A673 (cell line): ENCODE measurements around the gene APOL2. TPM values are rescaled to one million over a fixed set of nuclear protein-coding genes. Genes with fewer than 3 reads are reported as not detected.
A peak's percentile ranks its signal among the peaks of the same experiment; 100 is the strongest.

Experiments
- Bru-seq: library from RNA; stranded (reverse); fragments of 400-500 nt; gene quantifications from one replicate; lab custom pipeline; 2021; lab: Mats Ljungman, UMichigan
- BruChase-seq, 2 experiments: library from RNA; stranded (reverse); fragments of 400-500 nt; gene quantifications; one replicate each; lab custom pipeline; 2021; lab: Mats Ljungman, UMichigan
- BruUV-seq: library from RNA; stranded (reverse); fragments of 400-500 nt; replicated peaks from 2 replicates; lab custom pipeline; 2021; lab: Mats Ljungman, UMichigan
- CTCF ChIA-PET: fragments of 300-600 bp; sonication (Branson Sonifier 250); formaldehyde crosslinking; loops from one replicate; lab custom pipeline; 2022; ENCODE audit warnings: antibody characterized with exemption; lab: Charles Lee
- POLR2A ChIA-PET: fragments of 300-600 bp; sonication (Branson Sonifier 250); formaldehyde crosslinking; loops from one replicate; lab custom pipeline; 2022; ENCODE audit warnings: antibody characterized with exemption; ENCODE audit not compliant: low non-redundant PET; lab: Charles Lee
- DNase-seq: peaks from one replicate; pipeline ENCODE4 v3.0.0-alpha.2; 2015; ENCODE audit warnings: low spot score
- H3K27ac ChIP-seq: fragments of 200-600 bp; sonication (generic); 2 replicates; pipeline ENCODE4 v1.5.1; 2016; ENCODE audit warnings: mixed run types, low read depth, mild to moderate bottlenecking, mixed read lengths, antibody characterized with exemption, low read length; ENCODE audit not compliant: poor library complexity, severe bottlenecking
- H3K27me3 ChIP-seq: fragments of 200-600 bp; sonication (generic); replicated peaks from 2 replicates; pipeline ENCODE4 v1.6.1; 2017; ENCODE audit warnings: mixed run types, low read depth, mild to moderate bottlenecking, mixed read lengths, antibody characterized with exemption, low read length; ENCODE audit not compliant: insufficient read depth, poor library complexity
- H3K36me3 ChIP-seq: fragments of 200-600 bp; sonication (generic); 2 replicates; pipeline ENCODE4 v1.6.1; 2016; ENCODE audit warnings: mixed run types, mild to moderate bottlenecking, mixed read lengths, antibody characterized with exemption, low read length; ENCODE audit not compliant: insufficient read depth, poor library complexity, severe bottlenecking
- H3K4me1 ChIP-seq: fragments of 200-600 bp; sonication (generic); 2 replicates; pipeline ENCODE4 v1.6.1; 2017; ENCODE audit warnings: mixed run types, mild to moderate bottlenecking, mixed read lengths, antibody characterized with exemption, low read length; ENCODE audit not compliant: insufficient read depth, poor library complexity, severe bottlenecking
- H3K4me3 ChIP-seq: fragments of 200-600 bp; sonication (generic); 2 replicates; pipeline ENCODE4 v1.5.1; 2016; ENCODE audit warnings: low read depth, mixed run types, mild to moderate bottlenecking, mixed read lengths, low read length; ENCODE audit not compliant: poor library complexity, severe bottlenecking
- H3K9me3 ChIP-seq: fragments of 200-600 bp; sonication (generic); 2 replicates; pipeline ENCODE4 v1.6.1; 2016; ENCODE audit warnings: mixed run types, low read depth, mild to moderate bottlenecking, mixed read lengths, antibody characterized with exemption, low read length; ENCODE audit not compliant: poor library complexity, severe bottlenecking
- EZH2 ChIP-seq: fragments of 200-600 bp; sonication (generic); IDR thresholded peaks from 2 replicates; pipeline ENCODE4 v1.6.1; 2017; ENCODE audit warnings: borderline replicate concordance, low read depth, mild to moderate bottlenecking, mixed read lengths, antibody characterized with exemption, low read length; ENCODE audit not compliant: poor library complexity, severe bottlenecking
- intact Hi-C: fragments of 100-400 bp; cut with micrococcal nuclease; formaldehyde crosslinking; loops from one replicate; pipeline ENCODE4 v1.10.0; 2022; ENCODE audit not compliant: unreplicated experiment
- long read RNA-seq: library from polyadenylated mRNA; stranded (forward); transcript quantifications from one replicate; pipeline ENCODE4 v2.0.0, GENCODE V29; 2022
- total RNA-seq: library from RNA; stranded (reverse); gene quantifications from 2 replicates; pipeline ENCODE4 v1.2.3, GENCODE V29; 2021
- TF ChIP-seq, protein P1 (sequence below): fragments of 300-800, 200-600 bp; sonication (generic); conservative IDR thresholded peaks from 2 replicates; pipeline ENCODE4 v1.5.1; 2017; ENCODE audit warnings: low read depth, mild to moderate bottlenecking, antibody characterized with exemption, low read length, moderate library complexity, mixed read lengths

Gene APOL2, protein sequence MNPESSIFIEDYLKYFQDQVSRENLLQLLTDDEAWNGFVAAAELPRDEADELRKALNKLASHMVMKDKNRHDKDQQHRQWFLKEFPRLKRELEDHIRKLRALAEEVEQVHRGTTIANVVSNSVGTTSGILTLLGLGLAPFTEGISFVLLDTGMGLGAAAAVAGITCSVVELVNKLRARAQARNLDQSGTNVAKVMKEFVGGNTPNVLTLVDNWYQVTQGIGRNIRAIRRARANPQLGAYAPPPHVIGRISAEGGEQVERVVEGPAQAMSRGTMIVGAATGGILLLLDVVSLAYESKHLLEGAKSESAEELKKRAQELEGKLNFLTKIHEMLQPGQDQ
- total RNA-seq (37.9 and 45.1 TPM in 2 replicates), Bru-seq, nascent RNA (percentile 79 among the genes with signal in this experiment), BruChase-seq, experiment 1, labeled RNA remaining after a 2-hour chase (percentile 90 among the genes with signal in this experiment), BruChase-seq, experiment 2, labeled RNA remaining after a 6-hour chase (percentile 90 among the genes with signal in this experiment)
- long read RNA-seq, transcript APOL2-202 (5 exons, 2,551 nt) = major isoform, 17 of 23 reads
- long read RNA-seq, partial matches to known transcripts = 0 of 23 reads
- long read RNA-seq, other reads (novel, unspliced or antisense) = 6 of 23 reads

DNA sequence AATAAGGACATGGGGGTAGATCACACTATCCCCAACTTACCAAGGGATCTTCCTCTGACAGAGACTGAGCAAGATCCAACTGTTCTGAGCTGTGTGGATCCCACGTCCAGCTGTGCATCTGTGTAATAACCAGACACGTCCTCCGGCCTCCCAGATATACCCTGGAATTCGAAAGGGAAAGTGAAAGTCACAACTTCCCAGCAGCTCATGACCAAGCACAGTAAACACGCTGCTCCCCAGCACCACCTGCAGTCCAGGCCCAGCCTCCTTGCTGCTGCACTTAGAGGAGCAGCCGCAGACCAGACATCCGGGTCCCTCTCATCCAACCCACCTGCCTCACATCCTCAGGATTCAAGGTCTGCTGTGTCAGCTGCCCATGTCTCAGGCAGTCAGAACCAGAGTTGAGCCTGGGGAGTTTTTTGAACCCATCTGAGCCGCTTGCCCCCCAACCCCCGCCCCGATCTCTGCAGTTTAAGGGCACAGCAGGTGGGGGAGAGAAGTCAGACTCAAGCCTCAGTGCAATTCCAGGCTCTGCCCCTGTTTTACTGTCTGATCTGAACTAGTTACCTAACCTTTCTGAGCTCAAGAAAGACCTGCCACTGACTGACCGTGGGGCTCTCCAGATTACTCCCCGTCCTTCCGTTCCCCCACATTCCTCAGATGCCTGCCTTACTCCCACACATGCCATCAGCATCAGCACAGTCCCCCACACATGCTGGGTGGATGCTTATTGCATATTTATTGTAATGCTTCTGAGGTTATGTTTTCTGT lies at the start of gene APOL2:
Gene APOL2 (minus strand): TSS at position 127 of the 771 bp plus-strand sequence. CDS start 6,365 bp downstream, outside the sequence.
- no peaks in the 10 kb centered on the region for H3K36me3 ChIP-seq
- ChIA-PET CTCF (interaction anchor here (0.6 to 1.1 kb wide), 5 partner anchors 37 to 337 kb away, joined by 3 to 6 read pairs (median 4); no protein-coding TSS in a partner anchor), POLR2A (interaction anchor here (0.5 kb wide), 1 partner anchor 879 kb away, joined by 3 read pairs; no protein-coding TSS in a partner anchor)
- H3K4me3 ChIP-seq = peak within 1 kb of the TSS; percentile 60
- no peaks in the 10 kb centered on the region for H3K9me3 ChIP-seq
- peaks cover 18% of the 10 kb centered on the region for H3K4me1 ChIP-seq
- H3K27ac ChIP-seq = peak within 1 kb of the TSS; percentile 71
- DNase-seq = peak; percentile 96
- TF ChIP-seq EZH2 = no peak
- TF ChIP-seq, protein P1, sequence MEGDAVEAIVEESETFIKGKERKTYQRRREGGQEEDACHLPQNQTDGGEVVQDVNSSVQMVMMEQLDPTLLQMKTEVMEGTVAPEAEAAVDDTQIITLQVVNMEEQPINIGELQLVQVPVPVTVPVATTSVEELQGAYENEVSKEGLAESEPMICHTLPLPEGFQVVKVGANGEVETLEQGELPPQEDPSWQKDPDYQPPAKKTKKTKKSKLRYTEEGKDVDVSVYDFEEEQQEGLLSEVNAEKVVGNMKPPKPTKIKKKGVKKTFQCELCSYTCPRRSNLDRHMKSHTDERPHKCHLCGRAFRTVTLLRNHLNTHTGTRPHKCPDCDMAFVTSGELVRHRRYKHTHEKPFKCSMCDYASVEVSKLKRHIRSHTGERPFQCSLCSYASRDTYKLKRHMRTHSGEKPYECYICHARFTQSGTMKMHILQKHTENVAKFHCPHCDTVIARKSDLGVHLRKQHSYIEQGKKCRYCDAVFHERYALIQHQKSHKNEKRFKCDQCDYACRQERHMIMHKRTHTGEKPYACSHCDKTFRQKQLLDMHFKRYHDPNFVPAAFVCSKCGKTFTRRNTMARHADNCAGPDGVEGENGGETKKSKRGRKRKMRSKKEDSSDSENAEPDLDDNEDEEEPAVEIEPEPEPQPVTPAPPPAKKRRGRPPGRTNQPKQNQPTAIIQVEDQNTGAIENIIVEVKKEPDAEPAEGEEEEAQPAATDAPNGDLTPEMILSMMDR = peak; percentile 74
- BruUV-seq = no TSS peak
- H3K27me3 ChIP-seq = no peaks in the 10 kb centered on the region
- intact Hi-C loops = no loop called here

DNA sequence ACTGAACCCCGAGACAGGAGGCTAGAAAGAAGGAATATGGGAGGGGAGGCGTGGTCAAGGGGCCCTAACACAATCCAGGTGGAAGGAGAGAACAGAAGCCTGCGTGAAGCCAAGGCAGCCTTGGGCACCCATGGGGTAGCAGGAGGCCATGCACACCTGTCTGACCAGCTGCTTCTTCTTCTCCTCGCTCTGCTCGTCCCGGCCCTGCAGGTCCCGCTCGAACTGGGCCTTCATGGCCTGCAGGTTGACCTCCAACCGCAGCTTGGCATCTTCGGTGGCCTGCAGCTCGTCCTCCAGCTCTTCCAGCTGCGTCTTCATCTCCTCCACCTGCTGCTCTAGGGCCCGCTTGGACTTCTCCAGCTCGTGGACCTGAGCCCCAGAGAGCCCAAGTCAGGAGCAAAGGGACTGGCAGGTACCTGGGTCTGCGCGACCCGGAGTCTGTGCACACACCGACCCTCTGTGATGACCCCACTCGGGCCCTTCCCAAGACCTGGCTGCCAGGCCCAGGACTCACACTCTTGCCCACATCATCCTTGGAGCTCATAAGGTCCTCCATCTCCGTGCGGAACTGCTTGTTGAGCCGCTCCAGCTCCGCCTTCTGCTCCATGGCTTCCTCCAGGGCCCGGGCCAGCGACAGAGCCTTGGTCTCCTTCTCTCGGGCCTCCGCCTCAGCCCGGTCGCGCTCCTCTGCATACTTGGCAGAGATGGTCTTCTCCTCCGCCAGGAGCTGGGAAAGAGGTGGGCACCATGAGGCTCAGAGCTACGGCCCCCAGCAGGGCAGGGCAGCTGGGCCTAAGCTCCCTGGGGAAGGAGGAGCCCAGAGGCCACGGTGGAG lies 49.5 kb upstream of the APOL2 start:
- POLR2A ChIA-PET = no interaction called here
- no peak overlapping the region for H3K27ac ChIP-seq
- H3K4me3 ChIP-seq = no peak overlapping the region
- TSS peak; percentile 96 for BruUV-seq
- CTCF ChIA-PET = no interaction called here
- no peak for TF ChIP-seq EZH2
- TF ChIP-seq, protein P1 = no peak
- DNase-seq = no peak
- intact Hi-C loops = loop anchor here (5.0 kb wide), 1 partner anchor 141 kb away; no protein-coding TSS in a partner anchor
- peaks cover 4% of the 10 kb centered on the region for H3K4me1 ChIP-seq
- no peaks in the 10 kb centered on the region for H3K9me3 ChIP-seq
- peaks cover 79% of the 10 kb centered on the region for H3K36me3 ChIP-seq
- no peaks in the 10 kb centered on the region for H3K27me3 ChIP-seq
